Stomach (tissue), 4 donors: Measurements from ENCODE around the gene JAKMIP1.

Experiments
- CTCF ChIP-seq, 7 experiments: fragments of 450-650 bp in 4 of 7; fragments of 200-600 bp in 3 of 7; sonication (generic) in 3 of 7; IDR thresholded peaks; one replicate each; pipeline ENCODE4 v1.5.1; 2016 to 2019; ENCODE audit warnings: antibody characterized with exemption in 7 of 7, control low read depth in 2 of 7, mild to moderate bottlenecking in 1 of 7
- POLR2A ChIP-seq, 4 donors: fragments of 450-650 bp; IDR thresholded peaks; one replicate each; pipeline ENCODE4 v1.6.1; 2016; ENCODE audit warnings: antibody characterized with exemption in 4 of 4, control low read depth in 2 of 4, mild to moderate bottlenecking in 1 of 4, moderate library complexity in 1 of 4
- POLR2AphosphoS5 ChIP-seq, 3 donors: sonication (generic); formaldehyde crosslinking; IDR thresholded peaks; one replicate each; pipeline ENCODE4 v1.6.1; 2016; ENCODE audit warnings: antibody characterized with exemption in 3 of 3

- TF ChIP-seq POLR2AphosphoS5 (IDR thresholded peaks at IDR 0.05) (no peak), CTCF (IDR thresholded peaks at IDR 0.05) (no peak), POLR2A (IDR thresholded peaks at IDR 0.05) (no peak)
These were observed 8.8 kb downstream of the JAKMIP1 start for GRCh38 chr4:6191448-6192130.
